HEK293 (cell line): Measurements from ENCODE around the gene TMEM186.

Experiments
- CTCF ChIP-seq: fragments of 450-650 bp; formaldehyde crosslinking; IDR thresholded peaks from 2 replicates; pipeline ENCODE4 v1.5.1; 2016; ENCODE audit warnings: missing biosample characterization, missing genetic modification characterization
- ELK4 ChIP-seq: IDR thresholded peaks from 2 replicates; pipeline ENCODE4 v1.6.1; 2011; ENCODE audit warnings: mild to moderate bottlenecking, low read depth, low read length, borderline replicate concordance
- PATZ1 ChIP-seq: fragments of 450-650 bp; formaldehyde crosslinking; IDR thresholded peaks from 2 replicates; pipeline ENCODE4 v1.5.1; 2016; ENCODE audit warnings: missing biosample characterization, missing genetic modification characterization
- REST ChIP-seq: fragments of 450-650 bp; formaldehyde crosslinking; IDR thresholded peaks from 2 replicates; pipeline ENCODE4 v1.5.1; 2016; ENCODE audit warnings: missing biosample characterization, missing genetic modification characterization
- TCF7L2 ChIP-seq: IDR thresholded peaks from 2 replicates; pipeline ENCODE4 v1.6.1; 2011; ENCODE audit warnings: low read depth, mild to moderate bottlenecking, inconsistent platforms, low read length, moderate library complexity, borderline replicate concordance
- YY1 ChIP-seq: fragments of 450-650 bp; formaldehyde crosslinking; IDR thresholded peaks from 2 replicates; pipeline ENCODE4 v1.5.1; 2018; ENCODE audit warnings: missing biosample characterization, missing genetic modification characterization
- ZNF501 ChIP-seq: fragments of 450-650 bp; formaldehyde crosslinking; IDR thresholded peaks from 2 replicates; pipeline ENCODE4 v1.5.1; 2016; ENCODE audit warnings: missing biosample characterization, missing genetic modification characterization
- ZNF621 ChIP-seq: fragments of 450-650 bp; formaldehyde crosslinking; IDR thresholded peaks from 2 replicates; pipeline ENCODE4 v1.5.1; 2017; ENCODE audit warnings: missing biosample characterization, missing genetic modification characterization

GRCh38 chr16:8801701-8802100, 4.3 kb upstream of the TMEM186 start:
- no peak for TF ChIP-seq ZNF501 (tag by site-specific recombination)
- no peak for TF ChIP-seq REST (tag by site-specific recombination)
- TF ChIP-seq YY1 (tag by site-specific recombination) = no peak
- TF ChIP-seq ZNF621 (tag by site-specific recombination) = no peak
- no peak for TF ChIP-seq TCF7L2
- TF ChIP-seq CTCF (tag by site-specific recombination) = no peak
- no peak for TF ChIP-seq ELK4
- no peak for TF ChIP-seq PATZ1 (tag by site-specific recombination)
